AG10803 (cell line): ENCODE data around the gene S100A13.
A peak's percentile ranks its signal among the peaks of the same experiment; 100 is the strongest.

Source experiments
- DNase-seq: peaks from one replicate; pipeline ENCODE4 v3.0.0; 2010; ENCODE audit warnings: low read depth
- H3K4me3 ChIP-seq: 2 replicates; pipeline ENCODE4 v1.5.1; 2011; ENCODE audit warnings: mild to moderate bottlenecking, low read length, control low read depth
- TF ChIP-seq, protein P1 (sequence below): conservative IDR thresholded peaks from 2 replicates; pipeline ENCODE4 v1.5.1; 2011; ENCODE audit warnings: mild to moderate bottlenecking, low read length, control low read depth, inconsistent platforms

The S100A13 gene

DNA sequence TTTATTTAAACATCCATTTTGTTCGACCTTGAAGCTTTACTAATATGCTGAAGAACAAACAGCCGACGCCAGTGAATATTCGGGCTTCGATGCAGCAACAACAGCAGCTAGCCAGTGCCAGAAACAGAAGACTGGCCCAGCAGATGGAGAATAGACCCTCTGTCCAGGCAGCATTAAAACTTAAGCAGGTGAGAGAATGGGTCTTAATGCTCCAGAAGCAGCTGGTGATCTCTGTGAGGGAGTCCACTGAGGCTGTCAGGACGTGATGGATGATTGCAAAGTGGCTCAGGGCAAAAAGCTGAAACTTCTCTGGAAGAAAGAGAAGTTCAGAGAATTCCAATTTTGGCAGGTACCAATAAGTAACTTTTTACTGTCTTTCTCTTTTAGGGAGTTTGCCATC lies 11.0 kb upstream of the S100A13 start:
- no peak for DNase-seq
- TF ChIP-seq, protein P1, sequence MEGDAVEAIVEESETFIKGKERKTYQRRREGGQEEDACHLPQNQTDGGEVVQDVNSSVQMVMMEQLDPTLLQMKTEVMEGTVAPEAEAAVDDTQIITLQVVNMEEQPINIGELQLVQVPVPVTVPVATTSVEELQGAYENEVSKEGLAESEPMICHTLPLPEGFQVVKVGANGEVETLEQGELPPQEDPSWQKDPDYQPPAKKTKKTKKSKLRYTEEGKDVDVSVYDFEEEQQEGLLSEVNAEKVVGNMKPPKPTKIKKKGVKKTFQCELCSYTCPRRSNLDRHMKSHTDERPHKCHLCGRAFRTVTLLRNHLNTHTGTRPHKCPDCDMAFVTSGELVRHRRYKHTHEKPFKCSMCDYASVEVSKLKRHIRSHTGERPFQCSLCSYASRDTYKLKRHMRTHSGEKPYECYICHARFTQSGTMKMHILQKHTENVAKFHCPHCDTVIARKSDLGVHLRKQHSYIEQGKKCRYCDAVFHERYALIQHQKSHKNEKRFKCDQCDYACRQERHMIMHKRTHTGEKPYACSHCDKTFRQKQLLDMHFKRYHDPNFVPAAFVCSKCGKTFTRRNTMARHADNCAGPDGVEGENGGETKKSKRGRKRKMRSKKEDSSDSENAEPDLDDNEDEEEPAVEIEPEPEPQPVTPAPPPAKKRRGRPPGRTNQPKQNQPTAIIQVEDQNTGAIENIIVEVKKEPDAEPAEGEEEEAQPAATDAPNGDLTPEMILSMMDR, result no peak
- H3K4me3 ChIP-seq, result no peak overlapping the region

DNA sequence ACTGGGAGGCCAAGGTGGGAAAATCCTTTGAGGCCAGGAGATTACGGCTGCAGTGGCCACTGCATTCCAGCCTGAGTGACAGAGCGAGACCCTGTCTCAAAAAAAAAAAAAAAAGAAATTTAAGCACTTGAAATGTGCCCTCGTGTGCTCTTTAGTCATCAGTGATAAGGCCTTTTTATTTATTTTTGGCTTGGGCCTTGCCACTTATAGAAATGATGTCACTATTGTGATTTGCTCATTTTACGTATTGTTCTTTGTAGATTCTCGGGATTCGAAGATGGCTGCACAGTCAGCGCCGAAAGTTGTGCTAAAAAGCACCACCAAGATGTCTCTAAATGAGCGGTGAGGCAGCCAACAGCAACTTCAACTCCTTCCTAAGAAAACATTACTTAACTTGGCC lies 9.0 kb upstream of the S100A13 start:
- TF ChIP-seq, protein P1, result no peak
- H3K4me3 ChIP-seq, result no peak overlapping the region
- DNase-seq, result no peak

- TF ChIP-seq, protein P1, result no peak
- DNase-seq, result no peak
- no peak overlapping the region for H3K4me3 ChIP-seq
Measured at GRCh38 chr1:153635872-153636271, 8.6 kb upstream of the S100A13 start.

DNA sequence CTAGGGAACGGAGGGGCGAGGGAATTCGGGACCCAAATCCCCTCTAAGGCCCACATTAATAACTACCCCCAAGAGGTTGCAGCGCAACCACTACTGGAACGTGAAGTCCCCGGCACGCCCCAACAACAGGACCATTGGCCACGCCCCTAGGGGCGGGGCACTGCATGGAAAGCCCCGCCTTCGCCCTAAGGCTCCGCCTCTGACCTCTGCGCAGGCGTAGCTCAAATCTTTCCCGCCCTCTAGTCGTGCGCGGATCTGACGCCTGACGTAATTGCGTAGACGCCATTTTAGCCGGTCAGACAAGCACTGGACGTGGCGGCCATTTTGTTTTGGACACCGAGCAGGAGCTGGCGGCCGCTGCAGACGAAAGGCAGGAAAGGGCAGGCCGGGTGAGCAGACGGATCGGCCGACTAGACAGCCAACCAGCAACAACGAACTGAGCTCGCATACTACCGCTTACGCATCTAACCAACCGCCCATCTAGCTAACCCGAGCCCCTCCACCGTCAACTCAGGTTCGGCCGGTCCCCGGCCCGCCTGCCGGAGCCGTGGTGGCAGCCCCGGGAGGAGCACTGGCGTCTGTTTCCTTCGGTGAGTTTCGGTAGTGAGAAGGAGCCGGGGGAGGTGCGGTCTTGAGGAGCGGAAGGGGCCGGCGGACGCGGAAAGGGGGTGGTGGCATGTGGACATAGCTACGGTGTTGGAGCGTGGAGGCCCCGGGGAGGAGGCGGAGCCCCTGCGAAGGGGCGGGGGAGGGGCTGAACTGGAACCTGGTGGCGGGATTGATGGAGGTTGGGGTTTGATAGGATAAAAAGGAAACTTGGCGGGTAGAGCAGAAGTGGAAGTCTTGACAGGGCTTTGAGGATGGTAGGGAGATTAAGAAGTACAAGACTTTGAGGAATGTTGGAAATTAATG lies 6.7 kb upstream of the S100A13 start, which contains the start of gene CHTOP:
TSS of gene CHTOP (plus strand) at position 313 of the 912 bp plus-strand sequence. CDS start 2,523 bp downstream, outside the sequence.
- TF ChIP-seq, protein P1, result no peak
- peak; percentile 98 for DNase-seq
- peak within 1 kb of the TSS; percentile 100 for H3K4me3 ChIP-seq

DNA sequence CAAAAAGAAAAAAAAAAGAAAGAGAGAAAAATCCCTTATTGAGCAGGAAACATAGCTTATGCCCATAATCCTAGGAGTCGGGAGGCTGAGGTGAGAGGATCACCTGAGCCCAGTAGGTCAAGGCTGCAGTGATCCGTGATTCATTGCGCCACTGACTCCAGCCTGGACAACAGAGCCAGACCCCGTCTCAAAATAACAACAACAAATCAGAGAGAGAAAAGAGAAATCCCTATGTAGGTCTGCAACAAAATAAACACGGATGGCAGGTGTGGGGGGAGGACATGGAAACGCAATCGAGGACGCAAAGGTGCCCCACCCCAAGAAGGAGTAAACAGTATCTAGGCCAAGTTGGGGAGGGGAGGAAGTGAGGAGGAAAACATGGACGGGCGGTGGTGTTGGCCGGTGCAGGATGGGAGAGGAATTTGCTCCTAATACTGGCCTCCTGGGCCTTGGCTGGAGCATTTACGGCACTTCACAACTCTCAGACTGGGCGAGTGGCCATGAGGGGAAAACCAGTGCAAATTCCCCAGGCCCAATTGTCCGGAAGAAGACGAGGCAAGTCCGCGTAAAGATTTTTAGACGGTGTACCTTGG lies 6.0 kb upstream of the S100A13 start:
- TF ChIP-seq, protein P1, result no peak
- peak overlapping the region; percentile 100 for H3K4me3 ChIP-seq
- peak; percentile 40 for DNase-seq

GRCh38 chr1:153631047-153632022 lies 4.0 kb upstream of the S100A13 start:
- DNase-seq, result no peak
- H3K4me3 ChIP-seq, result no peak overlapping the region
- TF ChIP-seq, protein P1, result no peak
